Esophagus squamous epithelium (tissue), 4 donors: Measurements from ENCODE around the gene NFIB.

ENCODE experiments used
- POLR2A ChIP-seq, 4 donors: fragments of 450-650 bp; IDR thresholded peaks; one replicate each; pipeline ENCODE4 v1.6.1; 2017; ENCODE audit warnings: antibody characterized with exemption in 4 of 4, mild to moderate bottlenecking in 4 of 4, moderate library complexity in 3 of 4
- TF ChIP-seq, protein P1 (sequence below), 6 experiments: fragments of 450-650 bp in 4 of 6; fragments of 200-600 bp in 2 of 6; sonication (generic) in 2 of 6; IDR thresholded peaks; one replicate each; pipeline ENCODE4 v1.5.1; 2016 to 2019; ENCODE audit warnings: antibody characterized with exemption in 6 of 6, mild to moderate bottlenecking in 4 of 6, moderate library complexity in 4 of 6

- TF ChIP-seq, protein P1, sequence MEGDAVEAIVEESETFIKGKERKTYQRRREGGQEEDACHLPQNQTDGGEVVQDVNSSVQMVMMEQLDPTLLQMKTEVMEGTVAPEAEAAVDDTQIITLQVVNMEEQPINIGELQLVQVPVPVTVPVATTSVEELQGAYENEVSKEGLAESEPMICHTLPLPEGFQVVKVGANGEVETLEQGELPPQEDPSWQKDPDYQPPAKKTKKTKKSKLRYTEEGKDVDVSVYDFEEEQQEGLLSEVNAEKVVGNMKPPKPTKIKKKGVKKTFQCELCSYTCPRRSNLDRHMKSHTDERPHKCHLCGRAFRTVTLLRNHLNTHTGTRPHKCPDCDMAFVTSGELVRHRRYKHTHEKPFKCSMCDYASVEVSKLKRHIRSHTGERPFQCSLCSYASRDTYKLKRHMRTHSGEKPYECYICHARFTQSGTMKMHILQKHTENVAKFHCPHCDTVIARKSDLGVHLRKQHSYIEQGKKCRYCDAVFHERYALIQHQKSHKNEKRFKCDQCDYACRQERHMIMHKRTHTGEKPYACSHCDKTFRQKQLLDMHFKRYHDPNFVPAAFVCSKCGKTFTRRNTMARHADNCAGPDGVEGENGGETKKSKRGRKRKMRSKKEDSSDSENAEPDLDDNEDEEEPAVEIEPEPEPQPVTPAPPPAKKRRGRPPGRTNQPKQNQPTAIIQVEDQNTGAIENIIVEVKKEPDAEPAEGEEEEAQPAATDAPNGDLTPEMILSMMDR (IDR thresholded peaks at IDR 0.05), result no peak
- no peak for TF ChIP-seq POLR2A (IDR thresholded peaks at IDR 0.05)
These were observed 5.1 kb downstream of the NFIB start for GRCh38 chr9:14308853-14309145.
